ENCODE data around the gene KCTD10.
"Not testable (repeated sequence)": the region's sequence is repeated elsewhere in the genome, so short reads cannot be mapped to it uniquely, and the experiment has no call there.

Gene KCTD10

DNA sequence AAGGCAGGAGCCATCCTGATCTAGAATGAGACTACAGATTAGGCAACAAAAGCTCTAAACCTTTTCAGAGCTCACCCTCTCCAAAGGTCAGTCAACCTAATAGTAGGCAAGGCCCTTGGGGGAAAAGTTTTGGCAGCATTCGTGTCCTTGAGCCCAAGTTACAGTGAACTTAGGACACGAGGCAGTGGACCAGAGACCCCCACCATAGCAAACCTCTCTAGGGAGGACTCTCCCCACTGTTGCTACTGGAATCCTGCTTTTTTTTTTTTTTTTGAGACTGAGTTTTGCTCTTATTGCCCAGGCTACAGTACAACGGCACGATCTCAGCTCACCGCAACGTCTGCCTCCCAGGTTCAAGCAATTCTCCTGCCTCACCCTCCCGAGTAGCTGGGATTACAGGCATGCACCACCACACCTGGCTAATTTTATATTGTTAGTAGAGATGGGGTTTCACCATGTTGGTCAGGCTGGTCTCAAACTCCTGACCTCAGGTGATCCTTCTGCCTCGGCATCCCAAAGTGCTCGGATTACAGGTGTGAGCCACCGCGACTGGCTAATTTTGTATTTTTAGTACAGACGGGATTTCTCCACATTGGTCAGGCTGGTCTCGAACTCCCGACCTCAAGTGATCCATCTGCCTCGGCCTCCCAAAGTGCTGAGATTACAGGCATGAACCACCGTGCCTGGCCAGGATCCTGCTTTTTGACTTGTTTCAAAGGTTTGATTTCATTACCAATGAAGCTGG is 3.4 kb downstream of the KCTD10 start:
- not testable (repeated sequence) for DNase-seq (ENCODE audit: low read depth)

DNA sequence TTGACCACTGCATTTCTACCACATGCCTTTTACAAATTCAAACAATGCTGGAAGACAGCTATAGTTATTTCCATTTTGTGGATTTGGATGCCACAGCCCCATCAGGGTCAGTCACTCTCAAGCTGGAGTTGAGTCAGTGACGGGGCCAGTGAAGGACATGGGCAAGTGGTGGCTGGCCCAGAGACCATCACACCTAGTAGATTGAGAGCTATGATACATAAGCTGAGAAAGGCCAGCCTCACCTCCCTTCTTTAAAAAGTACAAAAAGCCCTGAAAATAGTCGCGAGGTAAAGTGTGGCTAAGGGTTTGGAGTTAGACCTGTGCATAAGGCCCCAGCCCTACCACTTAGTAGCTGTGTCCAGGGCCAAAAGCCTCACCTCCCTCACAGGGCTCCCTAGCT is 4.1 kb downstream of the KCTD10 start:
- DNase-seq (ENCODE audit: low read depth): no peak

DNA sequence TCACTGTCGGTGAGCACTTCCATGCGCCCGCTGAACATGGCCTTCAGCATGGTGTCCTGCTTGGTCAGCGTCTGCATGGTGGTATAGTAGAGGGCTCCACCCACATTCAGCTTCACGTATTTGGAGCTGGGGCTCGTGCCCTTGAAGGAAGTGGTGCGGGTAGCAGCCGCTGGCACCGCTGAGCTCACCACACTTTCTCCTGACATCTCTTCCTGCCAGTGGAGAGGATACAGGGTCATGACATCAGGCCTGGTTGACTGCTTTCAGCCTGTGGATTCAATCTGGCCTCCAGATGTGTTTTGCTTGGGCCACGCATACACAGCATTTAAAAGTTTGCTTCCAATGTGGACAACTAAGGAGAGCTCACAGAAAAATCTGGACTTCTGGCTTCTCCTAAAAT is 7.6 kb downstream of the KCTD10 start:
- no peak for DNase-seq (ENCODE audit: low read depth)

DNA sequence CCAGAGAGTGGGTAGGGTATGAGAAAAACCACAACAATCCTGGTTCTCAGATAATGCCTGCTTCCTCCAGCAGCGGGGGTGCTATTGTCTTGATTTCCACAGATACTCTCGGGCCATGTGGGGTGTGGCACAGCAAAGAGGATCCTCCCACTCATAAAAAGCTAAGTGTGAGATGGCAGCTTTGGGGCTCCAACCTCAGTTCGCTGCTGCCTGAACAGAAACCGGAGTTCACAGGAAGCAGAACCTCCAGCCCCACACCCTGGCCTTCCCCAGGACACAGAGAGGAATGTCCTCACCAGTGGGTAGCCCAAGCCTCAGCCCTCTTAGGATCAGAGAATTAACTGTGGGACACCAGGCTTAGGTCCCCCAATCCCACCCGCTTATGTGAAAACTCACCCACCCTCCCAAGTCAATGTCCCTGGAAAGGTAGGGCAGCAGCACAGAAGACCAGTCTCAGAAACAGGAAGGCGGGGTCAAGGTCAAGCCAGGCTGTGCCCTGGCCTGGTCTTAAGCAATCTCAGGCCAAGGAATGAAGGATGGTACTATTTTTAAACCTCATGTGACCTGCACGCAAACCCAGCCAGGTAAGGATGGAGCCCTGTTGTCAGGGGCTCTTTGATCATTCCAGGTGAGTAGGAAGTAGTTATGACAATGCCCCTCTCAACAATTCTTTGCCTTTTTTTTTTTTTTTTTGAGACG is 9.0 kb downstream of the KCTD10 start:
- DNase-seq (ENCODE audit: low read depth): no peak

DNA sequence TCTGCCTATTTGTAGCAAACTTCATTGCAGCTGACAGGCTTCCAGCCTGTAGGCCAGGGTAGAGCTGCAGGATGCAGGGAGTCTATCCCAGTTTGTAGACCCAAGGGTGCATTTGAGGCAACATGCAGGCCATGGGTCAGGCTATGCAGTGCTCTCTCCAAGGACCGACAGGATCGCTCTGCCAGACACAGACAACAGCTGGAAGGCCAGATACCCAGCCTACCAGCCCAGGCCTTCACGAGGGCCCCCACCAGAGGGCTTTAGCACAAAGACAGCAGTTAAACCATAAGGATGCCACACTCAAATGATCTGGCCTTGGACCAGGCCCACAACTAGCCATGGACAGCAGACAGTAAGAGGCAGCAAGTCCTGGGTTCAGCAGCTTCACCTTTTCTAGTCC is 10.3 kb downstream of the KCTD10 start:
- no peak for DNase-seq (ENCODE audit: low read depth)

DNA sequence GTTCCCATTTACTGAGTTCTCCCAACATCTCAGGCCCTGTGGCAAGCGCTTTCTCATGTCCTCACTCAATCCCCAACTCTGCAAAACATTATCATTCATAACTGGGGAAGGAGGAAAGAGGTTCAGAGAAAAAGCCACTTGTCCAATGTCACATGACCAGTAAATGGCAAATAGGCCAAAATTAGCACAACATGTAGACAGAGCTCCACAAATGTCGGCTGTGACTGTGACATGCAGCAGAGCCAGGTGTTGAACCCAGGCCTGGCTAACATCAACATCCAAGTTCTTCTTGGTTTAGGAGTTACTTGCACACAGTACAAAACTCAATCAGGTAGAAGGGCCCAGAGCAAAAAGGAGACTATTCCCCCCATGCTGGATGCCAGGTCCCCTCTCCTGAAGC is 10.8 kb downstream of the KCTD10 start:
- no peak for DNase-seq (ENCODE audit: low read depth)

DNA sequence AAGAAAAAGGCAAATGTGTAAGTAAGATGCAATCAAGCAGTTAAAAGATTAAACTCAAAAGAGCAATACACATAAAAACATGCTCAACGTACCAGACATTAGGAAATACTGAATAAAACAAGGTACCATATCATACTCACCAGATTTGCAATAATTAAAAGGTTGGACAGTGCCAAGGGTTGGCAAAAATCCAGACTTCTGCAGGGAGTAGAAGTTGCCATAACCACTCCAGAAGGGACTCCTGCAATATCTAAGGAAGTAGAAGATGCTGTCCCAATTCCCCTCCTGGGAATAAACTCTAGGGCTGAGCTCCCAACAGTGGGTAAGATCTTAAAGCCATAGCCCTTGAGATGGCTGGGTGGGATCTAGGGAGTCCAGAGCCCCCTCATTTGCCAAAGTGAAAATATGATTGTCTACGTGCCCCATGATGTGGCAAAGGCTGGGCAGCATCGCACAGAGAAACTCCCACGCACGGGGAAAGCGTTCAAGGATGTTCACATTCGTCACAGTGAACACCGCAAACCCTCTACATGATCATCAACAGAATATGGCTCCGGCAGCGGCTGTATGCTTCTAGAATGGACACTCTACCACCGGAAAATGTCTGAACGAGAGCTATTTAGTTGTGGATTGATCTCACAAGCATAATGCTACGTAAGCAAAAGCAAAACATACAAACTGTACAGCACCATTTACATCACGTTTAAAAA is 12.3 kb downstream of the KCTD10 start:
- no peak for DNase-seq (ENCODE audit: low read depth)

DNA sequence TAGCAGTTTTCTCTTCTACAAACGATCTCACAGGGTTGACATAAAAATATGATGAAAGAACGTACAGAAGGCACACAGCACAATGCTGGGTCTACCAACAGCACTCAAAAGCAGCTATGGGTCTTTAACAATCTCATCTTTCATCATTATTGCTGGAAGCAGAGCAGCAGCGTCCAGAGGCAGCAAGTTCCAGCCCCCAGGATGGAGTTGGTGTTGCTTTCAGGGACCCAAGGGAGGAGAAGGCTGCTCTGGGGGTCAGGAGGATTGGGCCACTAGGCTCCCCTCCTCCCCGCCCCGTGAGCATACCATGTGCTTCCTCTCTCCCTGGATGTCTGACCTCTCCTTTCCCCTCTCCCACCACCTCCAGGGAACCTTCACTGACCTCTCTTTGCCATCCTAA is 13.3 kb downstream of the KCTD10 start:
- DNase-seq (ENCODE audit: low read depth): no peak

DNA sequence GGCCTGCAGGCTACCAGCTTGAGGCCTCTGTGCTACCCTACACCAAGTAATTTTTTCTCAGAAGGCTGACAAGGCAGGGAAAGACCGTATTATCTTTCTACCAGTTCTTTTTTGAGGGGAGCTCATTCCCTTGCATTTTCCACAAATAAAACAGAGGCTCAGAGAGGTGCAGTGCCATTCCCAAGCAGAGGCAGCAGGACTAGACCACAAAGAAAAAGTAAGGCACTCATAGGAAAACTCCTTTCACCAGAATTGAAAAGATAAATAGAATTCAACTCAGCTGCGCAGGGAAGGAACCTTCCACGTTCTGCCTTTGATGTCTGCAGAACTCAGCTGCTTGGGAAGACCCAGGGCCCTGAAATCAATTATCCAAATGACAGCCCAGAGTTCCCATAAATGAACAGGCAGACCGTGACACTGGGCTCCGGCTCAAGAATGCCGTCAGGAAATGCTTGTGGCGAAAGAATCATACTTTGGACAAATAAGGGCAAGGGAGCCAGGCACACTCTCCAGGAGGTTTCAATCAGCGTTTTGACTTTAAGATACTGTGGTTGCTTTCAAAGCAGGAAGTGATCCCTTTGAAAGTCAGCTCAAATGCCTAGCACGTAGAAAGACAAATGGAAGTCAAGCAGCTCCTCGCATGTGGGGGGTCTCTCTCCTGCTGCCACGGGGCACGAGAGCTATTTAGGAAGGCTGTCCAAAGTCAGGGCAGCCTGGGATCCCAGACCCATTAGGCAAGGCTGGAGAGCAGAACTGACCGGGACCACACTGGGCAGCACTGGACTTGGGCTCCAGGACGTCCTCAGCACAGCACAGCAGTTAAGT is 14.0 kb downstream of the KCTD10 start:
- DNase-seq (ENCODE audit: low read depth): no peak

DNA sequence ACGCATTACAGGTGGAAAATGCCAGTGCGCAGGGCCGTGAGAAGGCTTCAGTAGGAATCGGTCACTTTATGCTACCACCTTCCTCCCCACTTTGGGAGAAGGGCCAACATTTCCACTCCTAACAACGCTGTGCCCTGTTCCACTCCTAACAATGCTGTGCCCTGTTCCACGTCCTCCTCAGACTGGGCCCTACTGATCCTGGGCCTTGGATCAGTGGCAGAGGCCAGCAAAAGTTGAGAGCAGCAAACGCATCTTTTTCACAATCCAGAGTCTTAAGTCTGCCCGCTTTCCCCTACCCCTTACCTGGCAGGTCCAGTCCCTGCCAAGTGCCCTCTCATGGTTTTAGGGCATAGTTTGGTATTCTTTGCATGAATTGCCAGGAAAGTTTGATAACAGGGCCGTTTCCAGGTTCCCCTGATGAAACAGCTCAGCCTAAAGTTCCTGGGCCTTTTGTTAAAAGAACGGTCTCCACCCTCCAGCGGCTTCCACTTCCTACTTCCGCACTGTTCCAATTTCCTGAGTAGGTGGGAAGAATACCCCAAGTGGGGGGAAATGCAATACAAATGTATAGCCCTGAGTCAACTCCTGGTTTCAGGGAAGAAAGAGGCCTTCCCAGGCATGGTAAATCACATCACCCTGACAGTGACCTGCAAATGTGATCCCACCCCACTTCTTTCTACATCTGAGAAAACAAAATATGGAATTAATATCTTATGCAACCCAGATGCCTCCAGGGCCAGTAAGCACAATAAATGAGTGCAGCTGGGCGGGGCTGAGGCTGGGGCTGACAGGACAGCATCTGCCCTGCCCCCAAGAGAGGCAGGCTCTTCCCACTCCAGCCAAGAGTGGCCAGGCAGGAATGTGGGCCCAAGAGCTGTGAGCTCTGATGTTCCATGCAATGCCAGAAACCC is 15.0 kb downstream of the KCTD10 start:
- DNase-seq (ENCODE audit: low read depth): no peak

DNA sequence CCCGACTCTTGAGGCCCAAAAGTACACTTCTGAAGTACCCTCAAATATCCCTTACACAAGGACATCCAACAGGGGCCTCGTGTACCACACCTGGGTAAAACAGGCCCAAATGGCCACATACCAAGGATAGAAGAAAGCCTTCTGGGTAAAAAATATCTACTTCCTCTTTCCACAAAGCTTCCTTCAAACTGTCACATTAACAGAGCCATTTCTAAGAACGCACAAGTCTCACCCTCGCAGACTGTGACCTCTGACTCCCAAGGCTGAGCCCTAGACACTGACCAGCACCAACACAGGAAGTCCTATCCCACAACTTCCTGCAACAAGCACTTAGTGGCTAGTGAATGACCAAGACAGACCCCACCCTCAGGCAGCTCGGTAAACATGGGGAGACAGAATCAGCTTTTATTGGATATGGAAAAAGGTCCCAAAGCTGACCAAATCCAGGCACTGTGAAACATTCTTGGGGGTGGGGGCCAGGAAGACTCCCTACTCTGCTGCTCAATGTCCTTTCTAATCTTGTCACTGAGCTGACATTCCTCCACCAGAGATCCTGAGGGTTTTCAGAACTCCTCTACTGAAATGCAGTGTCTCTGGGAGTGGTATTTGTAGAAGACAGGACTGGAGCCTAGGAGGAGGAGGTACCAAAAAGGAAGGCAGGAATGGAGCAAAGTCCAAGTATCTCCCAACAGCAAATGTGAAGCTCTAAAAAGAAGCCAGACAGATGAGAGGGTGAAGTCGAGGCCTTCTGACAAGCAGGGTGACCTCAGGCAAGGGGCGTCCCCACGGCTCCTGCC is 15.9 kb downstream of the KCTD10 start:
- DNase-seq (ENCODE audit: low read depth): no peak

DNA sequence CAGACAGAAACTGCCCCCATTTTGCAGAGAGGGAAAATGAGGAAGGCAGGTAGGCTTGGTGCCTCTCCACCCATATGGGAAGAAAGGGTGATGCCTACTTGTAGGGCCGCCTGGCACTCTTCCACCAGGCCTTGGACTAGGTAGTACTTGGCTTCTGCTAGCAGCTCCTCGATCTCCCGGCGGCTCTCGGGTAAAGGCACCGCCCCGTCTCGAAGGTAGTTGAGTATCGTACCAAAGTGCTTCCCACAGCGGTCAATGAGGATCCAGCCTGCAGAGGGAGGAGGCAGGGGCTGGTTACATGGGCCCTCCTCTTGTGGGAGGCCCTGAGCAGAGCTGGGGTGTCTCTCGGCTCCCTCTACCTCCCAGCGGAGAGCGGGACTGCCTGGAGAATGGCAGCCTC is 16.6 kb downstream of the KCTD10 start:
- DNase-seq (ENCODE audit: low read depth): no peak

DNA sequence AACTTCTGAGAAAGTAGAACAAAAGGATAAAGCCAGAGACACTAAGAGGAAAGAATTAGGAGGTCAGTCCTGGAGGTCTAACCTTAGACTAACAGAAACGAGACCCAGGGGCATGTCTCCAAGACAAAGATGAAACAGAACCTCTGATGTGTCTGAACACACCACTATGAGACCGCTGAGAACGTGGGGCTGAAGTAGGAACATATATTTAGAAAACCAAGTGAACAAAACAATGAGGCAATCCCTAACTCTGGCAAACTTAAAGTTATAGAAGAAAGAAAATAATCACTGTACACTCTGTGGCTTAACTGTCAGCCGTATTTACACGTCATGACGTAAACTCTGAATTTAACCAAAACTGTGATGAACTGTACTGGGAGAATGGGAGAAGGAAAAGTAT is 17.9 kb downstream of the KCTD10 start:
- no peak for DNase-seq (ENCODE audit: low read depth)

DNA sequence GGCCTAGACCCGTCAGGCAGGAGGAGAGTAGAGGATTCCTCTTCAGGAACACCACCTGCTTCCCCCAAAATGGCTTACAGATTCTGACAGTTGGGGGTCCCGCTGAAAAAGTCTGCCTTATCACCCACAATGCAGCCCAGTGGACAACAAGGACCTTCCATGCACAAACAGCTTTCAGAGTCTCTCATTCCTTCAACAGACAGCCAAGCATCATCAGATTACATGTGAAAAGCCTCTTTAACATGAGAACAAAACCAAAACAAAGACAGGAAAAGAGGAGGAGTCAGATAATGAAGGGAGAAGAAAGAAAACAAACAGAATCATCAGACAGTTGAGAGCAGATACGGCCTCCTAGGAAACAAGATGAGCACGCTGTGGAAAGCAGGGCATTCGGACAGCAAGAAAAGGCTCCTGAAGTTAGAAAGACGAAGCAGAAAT is 18.3 kb downstream of the KCTD10 start:
- DNase-seq (ENCODE audit: low read depth): no peak

DNA sequence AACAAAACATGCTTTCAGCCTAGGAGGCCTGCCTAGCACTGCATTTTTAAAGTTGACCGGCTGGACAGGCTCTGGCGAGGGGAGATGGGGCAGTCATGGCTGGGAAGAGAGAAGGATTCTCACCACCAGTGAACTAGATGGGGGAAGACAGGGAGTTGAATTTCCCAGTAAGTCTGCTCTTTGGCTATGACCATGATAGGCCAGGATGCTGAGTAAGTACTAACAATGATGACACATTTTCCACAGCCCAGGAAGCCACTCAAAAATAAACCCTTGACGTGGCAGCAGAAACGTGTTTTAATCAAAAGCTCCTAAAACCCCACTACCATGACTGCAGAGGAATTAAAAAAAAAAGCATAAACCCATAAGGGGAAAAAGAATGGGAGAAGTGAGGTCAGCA is 19.0 kb downstream of the KCTD10 start:
- DNase-seq (ENCODE audit: low read depth): no peak

DNA sequence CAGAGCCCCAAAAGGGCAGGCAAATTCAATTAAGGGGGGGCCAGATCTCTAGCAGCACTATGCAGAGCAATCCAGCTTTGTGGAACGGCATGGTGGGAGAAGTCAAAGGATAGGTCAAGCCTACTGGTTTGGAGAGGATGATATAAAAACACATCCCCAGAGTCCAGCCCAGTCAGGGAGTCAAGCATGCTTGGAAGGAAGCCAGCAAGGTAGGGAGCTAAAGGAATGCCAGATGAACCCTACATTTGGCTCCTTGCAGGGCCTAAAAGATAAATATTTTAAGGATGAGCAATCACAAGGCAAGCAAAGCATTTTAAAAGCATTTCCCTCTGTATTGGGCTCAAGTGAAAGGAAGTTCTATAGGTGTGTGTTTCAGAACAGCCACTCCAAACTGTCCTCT is 21.4 kb downstream of the KCTD10 start:
- DNase-seq (ENCODE audit: low read depth): no peak

DNA sequence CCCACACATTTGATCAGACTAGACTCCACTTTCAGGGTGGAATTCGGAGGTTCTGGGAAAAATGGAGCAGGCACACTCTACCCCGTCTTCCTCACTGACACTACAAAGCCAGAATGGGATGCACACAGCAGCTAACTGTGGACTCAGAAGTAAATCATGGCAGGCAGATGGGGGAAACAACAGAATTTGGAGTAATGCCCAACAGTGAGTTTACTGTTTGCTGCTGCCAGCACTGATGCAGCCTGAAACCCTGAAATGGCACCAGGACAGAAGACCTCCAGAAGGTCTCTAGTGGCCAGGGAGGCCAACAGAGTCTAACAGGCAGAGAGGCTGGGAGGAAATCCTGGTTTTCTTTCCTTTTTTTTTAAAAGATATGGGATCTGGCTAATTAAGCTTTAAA is 24.6 kb downstream of the KCTD10 start:
- no peak for DNase-seq (ENCODE audit: low read depth)

DNA sequence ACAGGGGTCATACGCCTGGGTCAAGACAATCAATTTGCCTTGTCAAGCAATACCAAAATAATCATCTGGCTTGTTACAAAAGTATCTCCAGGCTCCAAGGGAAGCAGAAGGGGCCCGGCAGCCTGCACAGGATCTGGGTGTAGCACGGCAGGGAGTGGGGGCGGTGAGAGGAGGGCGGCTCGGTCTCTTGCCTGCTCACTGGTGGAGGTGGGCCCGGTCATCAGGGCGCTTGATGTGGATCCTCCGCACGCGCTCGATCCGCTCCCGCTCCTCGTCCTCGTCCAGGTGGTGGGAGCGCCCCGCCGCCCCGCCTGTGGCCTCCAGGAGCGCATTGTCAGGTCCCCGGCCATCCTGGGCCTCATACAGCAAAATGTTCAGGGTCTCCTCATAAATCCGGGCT is 25.7 kb downstream of the KCTD10 start:
- DNase-seq (ENCODE audit: low read depth): no peak

DNA sequence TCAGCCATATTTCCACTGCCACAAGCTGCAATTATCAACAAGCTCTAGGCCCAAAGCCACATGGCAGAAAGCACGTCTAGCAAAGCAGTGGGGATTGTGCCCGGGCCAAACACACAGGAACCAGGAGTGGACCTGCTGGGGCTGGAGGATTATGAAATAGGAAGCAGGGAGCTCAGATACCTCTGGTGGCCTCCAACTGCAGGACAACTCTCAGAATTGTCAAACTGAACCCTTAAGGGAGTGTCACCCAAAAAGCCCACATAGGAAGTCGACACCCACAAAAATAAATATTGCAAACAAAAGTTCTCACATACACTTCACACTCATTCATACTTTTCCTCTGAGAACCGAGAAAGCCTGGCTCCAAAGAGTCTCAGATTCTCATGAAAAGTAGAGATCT is 26.1 kb downstream of the KCTD10 start:
- DNase-seq (ENCODE audit: low read depth): no peak

DNA sequence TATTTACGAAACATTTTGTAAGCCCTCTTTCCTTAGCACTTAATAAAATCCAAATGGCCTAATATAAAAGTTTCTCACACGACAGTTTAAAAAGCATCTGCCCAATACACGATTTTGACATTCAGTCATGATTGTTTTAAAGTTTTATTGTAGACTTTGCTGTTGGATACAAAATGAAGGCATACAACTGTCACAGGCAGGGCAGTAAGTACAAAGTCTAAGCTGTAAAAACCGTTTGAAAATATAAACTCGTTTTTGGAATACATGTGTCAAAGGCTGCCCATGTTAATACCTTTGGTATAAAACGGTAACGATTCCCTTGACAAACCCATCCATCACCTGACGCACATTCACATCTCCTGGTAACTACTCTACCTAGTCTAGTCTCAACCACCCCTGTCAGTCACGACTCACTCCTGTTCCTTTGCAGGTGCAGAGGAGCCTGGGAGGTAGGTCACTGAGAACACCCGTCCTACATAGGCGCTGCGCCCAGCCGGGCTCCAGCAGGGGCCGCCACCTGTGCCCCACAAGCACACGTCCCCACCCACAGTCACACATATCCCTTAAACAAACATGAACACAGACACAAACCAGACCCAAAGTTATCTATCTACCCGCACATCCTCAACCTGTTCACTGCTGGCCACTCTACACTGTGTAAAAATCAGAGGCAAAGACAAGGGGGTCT is 27.1 kb downstream of the KCTD10 start:
- DNase-seq (ENCODE audit: low read depth): no peak
